ENCODE data around the gene AMPD2.

AMPD2 gene

DNA sequence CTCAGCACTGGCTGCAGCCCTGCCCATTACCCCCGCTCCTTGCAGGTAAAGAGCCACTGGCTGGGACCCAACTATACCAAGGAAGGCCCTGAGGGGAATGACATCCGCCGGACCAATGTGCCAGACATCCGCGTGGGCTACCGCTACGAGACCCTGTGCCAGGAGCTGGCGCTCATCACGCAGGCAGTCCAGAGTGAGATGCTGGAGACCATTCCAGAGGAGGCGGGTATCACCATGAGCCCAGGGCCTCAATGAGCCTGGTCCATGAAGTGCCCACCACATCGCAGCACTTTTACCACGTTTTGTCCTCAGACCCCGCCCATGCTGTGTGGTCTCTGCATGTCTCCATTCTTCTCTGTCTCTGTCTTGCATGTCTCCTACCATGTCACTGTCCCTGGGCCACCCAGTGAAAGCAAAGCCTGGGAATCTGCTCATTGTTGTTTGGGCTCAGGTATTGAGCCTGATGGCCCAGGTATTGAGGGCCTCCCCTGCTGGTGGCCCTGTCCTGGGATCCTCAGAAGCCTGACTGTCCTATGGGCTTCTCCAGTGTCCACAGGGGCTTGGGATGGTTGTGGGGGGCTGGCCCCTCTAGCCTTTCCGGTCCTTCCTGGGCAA, 11.4 kb downstream of the AMPD2 start:
- no peak for DNase-seq

DNA sequence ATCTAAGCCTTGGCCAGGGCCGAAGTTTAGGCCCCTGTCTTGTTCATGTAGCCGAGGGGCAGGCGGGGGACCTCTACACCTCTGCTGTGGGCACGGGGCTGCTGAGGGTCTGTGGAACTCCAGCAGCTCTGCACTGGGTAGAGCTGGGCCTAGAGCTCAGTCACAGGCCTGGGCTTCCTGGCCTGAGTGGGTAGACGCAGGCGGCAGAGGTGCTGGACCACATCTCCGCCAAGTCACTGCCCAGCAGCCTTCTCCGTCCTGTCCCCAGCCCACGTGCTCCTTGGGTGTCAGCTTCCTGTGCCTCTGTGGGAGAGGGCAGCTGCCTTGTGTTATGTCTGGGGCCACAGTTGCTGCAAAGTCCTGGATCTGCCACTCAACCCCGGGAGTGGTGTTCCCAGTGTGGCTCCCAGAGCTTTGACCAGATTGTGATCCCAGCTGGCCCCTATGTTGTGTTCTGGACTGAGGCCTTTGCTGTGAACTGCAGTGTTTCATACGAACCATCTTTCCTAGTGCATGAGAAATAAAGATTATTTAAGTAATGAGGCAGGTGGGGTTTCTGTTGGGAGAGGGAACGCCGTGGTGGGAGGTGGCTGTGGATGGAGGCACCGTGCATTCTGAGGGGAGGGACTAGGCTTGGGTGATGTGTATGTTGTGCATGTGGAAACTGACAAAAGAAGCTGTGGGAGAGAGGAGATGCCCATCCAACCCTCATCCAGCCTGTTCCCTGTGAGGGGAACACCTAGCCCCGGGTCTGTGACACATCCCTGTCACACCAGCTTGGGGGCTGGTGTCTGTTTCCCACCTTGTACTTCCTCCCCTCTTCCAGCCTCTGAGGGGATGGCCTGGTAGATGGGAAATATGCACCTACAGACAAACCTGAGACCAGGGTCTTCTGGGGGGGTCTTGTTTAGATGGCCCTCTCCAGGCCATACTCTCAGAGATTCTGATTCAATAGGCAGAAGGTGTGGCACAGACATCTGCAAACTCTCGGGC, 12.2 kb downstream of the AMPD2 start:
- DNase-seq: no peak

DNA sequence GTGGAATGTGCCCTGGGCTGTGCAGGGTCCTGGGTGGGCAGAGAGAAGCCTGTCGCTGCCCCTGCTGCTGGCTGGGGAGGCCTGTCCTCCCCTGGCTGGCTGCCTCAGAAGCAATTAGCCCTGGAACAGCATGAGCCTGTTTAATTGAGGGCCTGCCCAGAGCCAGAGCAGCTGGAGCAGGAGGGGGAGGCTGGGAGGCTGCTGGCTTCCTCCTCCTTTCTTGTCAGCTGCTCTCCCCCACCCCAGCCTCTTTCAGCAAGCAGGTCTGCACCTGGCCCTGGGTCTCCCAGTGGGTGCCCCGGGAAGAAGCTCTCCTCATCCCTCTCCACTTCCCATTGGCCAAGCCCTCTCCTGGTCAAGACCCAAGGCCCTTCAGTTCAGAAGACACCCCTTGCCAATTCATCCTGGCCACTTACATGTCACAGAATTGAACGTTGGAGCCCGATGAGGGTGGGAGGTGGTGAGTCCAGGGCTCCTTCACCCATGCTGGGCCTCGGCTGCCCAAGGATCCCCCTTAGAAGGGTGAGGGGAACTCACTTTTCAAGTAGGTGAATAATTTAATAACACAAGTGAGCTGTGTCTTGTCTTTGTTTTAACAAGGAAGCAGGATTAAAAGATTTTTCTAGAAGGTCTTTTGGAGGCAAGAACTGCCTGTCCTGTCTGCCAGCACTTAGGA, 13.2 kb downstream of the AMPD2 start:
- DNase-seq: no peak

DNA sequence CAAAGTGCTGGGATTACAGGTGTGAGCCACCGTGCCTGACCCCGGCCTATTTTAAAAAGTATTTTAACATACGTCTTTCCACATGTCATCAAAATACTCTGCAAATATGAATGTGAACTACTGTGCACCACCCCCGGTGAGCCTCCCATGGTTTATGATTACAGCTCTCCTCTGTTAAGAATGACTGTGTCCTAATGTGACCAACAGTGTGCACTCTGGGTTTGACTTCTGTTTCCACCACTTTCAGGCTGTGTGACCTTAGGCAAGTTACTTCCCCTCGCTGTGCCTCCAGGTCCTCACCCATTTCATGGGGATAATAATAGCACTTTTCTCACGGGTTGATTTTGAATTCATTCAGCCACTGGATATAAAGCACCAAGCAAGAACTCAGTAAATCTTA, 14.7 kb downstream of the AMPD2 start:
- DNase-seq: no peak

DNA sequence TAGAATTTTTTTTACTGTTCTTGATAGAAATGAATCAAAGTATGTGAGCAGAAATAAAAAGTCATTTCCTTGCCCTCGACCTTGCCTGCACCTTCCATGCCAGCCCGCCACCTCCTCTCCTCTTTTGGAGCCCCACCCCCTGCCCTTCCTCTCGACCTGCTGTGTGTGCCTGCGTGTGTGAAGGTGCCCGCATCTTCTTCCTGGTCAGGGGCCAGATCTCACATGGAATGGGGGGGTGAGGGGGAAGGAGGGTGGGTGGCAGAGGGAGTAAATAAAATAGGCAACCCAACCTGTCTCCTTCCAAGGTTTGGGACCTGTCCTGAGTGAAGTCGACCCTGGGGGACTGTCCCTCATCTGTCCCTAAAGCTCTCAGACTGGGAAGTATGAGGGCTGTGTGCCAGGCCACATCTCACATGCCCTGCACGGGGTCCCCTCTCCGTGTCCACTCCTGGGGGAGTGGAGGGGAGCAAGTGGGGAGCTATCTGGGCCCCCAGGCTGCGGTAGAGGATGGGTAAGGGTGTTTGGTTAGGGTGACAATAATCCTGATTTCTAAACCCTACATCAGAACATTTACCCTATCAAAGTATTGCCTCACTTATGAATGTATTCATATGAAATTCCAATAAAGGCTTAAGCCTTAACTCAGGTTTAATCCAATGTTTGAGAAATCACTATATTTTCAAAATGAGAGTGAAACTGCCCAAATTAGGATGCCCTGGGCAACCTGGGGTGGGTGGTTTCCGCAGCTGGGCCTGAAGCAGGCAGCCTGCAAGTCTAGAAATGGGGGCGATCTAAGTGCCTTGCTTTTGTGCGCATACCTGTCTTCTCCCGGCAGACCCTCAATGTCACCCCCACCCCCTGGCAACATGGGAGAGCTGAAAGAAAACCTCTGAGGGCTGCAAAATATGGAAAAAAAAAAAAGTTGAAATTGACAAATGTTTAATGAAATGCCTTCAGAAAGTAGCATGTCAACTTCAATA, 15.4 kb downstream of the AMPD2 start:
- no peak for DNase-seq

DNA sequence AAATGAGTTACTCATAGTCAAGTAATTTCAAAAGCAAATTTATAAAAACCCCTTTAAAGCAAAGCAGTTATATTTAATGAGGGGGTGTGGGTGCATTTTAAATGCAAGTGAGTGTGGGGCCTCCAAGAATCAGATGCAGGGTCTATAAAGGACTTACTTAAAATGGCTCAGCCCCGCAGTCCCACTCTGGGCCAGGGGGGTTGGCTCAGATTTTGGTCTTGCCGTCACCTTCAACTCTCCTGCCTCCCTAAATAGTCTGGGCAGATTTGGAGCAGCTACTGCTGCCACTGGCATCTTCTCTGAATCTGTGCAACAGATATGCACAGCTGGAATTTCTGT, 16.2 kb downstream of the AMPD2 start:
- no peak for DNase-seq

DNA sequence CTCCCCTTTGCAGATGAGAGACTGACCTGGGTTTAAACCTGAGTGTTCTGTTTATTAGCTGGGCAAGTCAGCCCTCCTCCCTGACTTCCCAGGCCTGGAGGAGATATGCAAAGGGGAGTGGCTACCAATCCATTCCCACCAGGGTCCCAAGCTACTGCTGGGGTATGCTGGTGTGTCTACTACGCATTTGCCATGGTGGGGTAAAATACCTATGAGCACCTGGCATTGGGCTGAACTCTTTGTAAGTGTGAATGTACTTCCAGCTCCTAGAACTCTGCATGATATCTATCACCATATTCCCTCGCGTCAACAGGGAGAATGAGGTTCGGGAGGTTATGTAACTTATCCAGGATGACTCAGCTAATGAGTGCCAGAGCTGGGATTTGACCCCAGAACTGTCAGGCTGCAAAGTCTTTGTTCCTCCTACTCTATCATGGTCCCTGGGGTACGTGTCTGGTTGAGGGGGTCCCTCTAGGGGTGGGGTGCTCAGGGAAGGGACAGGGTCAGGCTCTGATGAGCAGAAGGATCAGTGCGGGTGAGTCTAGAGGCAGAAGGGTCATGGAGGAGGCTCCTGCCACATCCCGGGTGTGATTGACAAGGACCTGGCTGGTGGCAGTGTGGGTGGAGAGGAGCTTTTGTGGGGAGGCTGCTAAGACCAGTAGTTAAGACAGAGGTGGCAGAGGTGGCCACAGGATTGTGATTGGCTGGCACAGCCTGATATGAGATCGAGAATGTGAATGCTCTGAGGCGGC, 16.7 kb downstream of the AMPD2 start:
- no peak for DNase-seq

DNA sequence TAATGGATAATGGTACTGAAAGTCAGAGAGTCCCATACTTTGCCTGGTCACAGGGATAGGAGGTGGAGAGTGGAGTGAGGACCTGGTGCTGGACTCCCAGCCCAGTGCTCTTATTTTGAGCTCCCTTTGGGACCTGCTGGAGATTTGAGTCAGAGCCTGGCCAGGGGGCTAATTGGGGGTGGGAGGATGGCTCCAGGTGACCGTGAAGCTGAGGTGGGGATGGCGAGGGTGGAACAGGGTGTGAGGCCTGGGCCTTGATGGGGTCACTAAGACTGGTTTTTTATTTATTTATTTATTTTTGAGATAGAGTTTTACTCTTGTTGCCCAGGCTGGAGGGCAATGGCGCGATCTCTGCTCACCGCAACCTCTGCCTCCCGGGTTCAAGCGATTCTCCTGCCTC, 17.8 kb downstream of the AMPD2 start:
- DNase-seq: no peak

DNA sequence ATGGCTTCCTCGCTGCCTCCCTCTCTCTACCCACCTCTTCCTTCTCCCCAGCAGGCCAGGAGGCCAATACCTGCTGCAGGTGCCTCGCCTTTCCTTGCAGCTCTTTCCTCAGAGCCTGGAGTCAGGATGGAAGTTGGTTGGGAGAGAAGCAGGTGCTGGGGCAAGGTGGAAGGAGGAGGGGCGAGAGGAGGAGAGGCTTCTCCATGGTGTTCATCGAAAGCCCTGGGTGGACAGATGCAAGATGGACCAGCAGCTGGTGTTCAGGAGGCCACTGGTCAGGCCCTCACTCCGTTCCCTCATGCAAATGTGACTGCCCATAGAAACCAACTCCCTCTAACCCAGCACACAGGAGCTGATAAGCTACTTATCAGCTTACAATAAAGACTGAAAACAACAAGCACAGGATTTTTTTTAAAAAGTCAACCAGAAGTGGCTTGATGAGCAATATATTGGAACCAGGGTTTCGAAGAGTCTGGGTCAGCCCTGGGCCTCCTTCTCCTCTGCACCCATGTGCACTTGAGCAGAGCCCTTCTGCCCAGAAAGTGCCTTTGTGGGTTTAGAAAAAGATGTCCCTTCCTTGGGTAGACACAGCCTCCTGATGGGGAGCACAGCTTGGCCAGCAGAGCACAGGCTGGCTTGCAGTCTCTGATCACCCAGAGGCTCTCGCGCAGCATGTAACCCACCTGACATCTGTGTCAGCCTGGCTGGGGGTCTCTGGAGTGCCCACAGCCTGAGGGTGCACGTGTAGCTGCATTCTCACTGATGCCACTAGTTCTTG, 19.6 kb downstream of the AMPD2 start:
- DNase-seq: peak; percentile 64

DNA sequence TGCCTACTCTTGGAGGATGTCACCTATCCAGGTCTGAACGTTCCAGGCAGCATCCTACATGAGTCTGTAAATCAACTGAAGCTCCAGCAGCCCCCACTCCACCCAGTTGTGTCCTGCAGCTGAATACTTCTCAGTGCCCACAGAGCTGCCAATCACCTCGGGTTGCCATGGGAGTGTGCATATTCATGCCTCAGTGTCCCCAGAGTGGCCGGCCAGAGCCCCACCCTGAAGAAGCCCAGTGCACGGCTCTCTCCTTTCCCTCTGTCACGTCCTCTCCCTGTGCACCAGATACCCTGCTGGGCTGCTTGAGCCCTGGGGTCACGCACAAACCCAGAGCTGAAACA, 20.2 kb downstream of the AMPD2 start:
- no peak for DNase-seq

DNA sequence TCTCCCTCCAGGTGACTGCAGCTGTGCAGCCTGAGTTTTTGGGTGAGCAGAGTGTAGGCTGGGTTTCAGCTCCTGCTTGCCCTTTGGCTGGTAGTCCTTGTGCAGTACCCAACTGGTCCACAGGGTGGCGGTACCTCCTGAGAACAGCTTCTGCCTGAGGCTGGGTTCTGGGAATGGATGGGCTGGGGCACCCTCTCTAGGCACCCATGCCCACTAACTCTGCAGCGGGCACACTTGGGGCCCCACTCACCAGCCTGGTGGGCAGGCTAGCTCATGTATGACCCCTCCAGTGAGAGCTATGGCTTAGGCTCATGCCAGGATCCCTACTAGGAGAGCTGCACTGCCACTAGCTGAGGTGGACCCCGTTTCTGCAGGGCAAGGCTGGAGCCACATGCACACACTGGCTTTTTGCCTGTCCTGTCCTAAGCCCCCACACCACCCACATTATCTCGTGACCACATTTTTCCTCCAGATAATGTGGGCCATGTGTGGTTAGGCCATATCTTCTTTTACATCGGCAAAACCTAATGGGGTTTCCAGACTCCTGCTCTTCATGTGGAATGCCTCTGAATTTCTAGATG, 20.7 kb downstream of the AMPD2 start:
- peak; percentile 91 for DNase-seq

DNA sequence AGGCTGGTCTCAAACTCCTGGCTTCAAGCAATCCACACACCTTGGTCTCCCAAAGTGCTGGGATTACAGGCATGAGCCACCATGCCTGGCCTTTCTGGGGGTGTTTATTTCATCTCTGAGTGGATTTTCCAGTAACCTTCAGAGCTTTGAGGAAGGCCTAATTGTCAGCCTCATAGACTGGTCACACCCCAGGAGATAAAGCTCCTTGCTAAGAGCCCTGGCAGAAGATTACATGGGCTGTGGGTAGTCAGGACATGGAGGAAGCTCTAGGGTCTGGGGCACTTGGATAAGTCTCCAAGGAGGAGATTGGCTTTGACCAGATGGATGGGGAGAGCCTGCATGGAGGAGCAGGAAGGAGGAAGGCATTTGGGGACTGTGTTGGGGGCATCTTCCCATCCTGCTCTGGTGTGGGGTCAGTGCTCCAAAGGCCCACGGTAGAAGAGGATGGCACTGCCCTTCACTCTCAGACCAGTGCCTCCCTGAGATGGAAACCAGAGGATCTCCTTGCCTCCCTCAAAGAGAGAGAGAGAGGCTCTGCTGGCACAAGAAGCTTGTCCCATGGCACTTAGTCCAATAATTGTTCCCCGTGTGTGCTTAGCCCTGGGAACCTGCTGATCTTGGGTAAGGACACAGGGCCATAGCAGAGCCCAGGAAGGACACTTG, 21.6 kb downstream of the AMPD2 start:
- DNase-seq: peak; percentile 76

DNA sequence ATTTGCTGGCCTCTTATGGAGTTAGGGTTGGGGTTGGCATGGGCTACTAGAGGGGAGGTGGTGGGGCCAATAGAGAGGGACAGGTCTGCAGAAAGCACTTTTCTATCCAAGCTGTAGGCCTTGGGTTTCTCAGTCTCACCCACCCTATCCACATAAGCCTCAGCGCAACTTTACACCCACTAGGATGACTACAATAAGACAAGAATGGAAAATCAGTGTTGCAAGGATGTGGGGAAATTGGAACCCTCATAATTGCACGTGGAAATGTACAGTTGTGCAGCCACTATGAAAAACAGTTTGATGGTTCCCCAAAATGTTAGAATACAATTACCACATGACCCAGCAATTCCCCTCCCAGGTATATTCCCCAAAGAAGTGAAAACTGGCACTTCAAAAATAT, 22.2 kb downstream of the AMPD2 start:
- no peak for DNase-seq

DNA sequence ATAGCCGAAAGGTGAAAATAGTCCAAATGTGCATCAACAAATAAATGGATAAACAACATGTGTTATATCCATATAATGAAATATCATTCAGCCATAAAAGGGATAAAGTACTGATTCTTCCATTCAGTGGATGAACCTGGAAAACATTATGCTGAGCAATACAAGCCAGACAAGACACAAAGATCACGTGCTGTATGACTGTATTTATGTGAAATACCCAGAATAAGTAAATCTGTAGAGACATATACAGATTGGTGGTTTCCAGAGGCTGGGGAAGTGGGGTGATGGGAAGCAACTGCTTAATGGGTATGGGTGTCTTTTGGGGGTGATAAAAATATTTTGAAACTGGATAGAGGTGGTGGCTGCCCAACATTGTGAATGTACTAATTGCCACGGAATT, 23.0 kb downstream of the AMPD2 start:
- peak; percentile 15 for DNase-seq

DNA sequence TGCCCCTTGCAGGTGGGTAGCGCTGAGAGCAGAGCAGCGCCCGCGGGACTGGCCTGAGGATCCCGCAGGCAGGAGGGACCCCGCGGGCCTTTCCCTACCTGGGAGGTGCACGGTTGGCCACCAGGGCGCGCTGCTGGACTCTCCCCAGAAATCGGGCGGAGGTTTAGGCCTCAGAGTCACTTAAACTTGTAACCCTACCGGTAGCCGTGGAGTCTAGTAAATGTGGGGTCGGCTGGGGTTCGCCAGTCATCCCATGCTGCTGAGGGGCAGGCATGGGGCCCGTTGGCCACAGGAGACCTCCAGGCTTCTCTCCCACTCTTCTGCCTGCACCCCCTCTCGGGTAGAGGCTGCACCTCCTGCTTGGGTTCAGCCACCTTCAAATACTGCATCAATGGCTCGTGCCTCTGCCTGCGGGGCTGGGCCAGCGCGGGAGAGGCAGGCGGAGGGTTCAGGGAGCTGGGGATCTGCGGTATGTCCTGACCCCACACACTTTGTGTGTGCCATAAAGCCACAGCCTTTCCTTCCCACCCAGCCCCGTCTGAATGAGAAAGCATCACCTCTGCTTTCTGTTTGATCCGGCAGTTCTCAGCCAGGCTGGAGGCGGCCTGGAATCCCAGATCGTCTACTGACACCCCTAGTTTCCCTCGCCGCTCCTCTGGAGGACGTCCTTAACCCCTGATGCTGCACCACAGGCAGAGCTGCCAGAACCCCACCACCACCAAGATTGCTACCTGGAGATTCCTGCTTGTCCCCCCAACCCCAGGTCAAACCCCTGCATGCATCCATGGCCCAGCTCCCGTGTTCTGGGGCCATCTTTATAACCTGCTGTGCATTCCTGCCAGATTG, 24.0 kb downstream of the AMPD2 start:
- peak; percentile 91 for DNase-seq

DNA sequence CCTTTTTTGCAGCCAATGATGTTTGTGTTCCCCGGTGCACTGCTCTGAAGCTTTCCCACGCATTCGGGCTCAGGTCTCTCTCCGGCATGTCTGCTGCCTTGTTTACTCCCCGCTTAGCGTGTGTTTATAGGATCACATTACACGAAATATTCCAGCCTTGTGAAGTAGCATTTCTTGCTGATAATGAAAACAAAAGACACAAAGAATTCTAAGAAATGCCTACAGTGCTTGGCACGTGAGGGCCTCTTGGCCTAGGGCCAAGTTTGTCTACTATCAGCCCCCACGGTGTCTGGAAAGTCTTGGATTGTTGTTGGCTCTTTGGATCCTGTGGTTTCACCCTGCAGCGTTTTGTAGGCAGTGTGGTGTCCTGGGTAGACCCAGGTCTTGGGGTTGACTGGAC, 25.0 kb downstream of the AMPD2 start:
- peak; percentile 88 for DNase-seq

DNA sequence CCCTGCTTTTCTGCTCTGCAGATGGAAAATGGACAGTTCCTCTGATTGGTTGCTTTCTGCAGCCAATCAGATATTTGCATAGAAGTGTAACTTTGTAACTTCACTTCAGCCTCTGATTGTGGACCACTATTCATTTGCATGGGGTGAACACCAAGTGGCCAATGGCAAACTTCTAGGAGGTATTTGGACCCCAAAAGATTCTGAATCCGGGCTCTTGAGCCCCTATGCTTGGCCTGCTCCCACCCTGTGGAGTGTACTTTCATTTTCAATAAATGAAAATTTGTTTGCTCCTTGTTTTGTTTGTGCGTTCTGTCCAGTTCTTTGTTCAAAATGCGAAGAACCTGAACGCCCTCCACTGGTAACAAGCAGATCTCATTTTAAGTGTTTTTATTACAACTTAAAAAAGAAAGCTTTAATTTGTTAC, 29.9 kb downstream of the AMPD2 start:
- DNase-seq: peak; percentile 61

DNA sequence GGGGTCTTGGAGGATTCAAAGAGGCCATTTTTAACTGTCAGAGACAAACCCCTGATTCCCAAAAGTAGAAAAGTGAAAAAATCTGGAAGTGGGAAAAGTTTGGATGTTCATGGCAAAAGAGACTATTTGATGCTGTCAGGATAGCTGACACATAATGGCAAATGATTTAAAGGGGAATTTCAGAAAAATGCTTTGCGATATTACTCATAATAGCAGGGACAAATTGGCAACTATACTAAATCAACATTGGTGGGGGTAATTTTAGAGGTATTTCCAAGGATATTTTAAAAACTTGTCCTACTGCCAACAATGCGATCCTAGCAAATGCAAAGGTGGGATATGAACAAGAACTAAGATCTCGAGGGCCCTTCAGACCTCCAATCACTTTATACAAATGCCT, 31.0 kb downstream of the AMPD2 start:
- DNase-seq: no peak

DNA sequence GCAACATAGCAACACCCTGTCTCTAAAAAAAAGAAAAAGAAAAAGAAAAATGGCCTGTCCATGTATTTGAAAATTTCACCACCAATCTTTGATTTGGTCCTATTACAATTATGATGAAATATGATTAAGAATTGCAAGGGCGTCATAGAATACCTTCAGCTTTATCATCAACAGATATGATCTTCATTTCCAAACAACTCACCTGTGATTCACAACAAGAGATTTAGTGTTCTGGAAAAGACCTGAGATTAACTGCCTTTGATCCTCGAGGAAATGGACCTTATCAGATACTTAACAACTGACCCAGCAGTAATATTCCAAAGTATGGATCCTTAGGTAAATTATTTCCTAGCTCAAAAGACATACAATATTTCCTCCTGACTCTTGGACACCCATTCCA, 32.8 kb downstream of the AMPD2 start:
- no peak for DNase-seq

Data from hematopoietic multipotent progenitor cell treated with erythropoietin and hydrocortisone succinate and interleukin-3 and kit ligand, for 6 days (in vitro differentiated cells).